GM23248 (cell line): ENCODE data around the gene MRTFA.

Experiments
- EZH2 ChIP-seq: fragments of 200-600 bp; sonication (generic); IDR thresholded peaks from 2 replicates; pipeline ENCODE4 v1.6.1; 2018; ENCODE audit warnings: antibody characterized with exemption, mild to moderate bottlenecking; ENCODE audit not compliant: insufficient read depth, poor library complexity, severe bottlenecking
- EZH2phosphoT487 ChIP-seq: fragments of 200-600 bp; sonication (generic); IDR thresholded peaks from 2 replicates; pipeline ENCODE4 v1.6.1; 2018; ENCODE audit warnings: antibody characterized with exemption, moderate library complexity, mild to moderate bottlenecking, low read depth; ENCODE audit not compliant: insufficient read depth

- TF ChIP-seq EZH2 (no peak), EZH2phosphoT487 (no peak)
Observed at GRCh38 chr22:40666151-40666848, 29.8 kb upstream of the MRTFA start.
